Right lobe of liver (tissue), 4 donors: Measurements from ENCODE around the gene RCOR1.

ENCODE experiments used
- CTCF ChIP-seq, 4 donors: fragments of 200-600 bp in 3 of 4; fragments of 450-650 bp in 1 of 4; IDR thresholded peaks; one replicate each; pipeline versions ENCODE4 v1.5.1 to v1.8.0; 2016 to 2022; ENCODE audit warnings: antibody characterized with exemption in 4 of 4, mild to moderate bottlenecking in 2 of 4
- POLR2A ChIP-seq: fragments of 450-650 bp; IDR thresholded peaks from one replicate; pipeline ENCODE4 v1.6.1; 2017; ENCODE audit warnings: antibody characterized with exemption, mild to moderate bottlenecking
- donor health status: DM: no; HTN: no; CAD: no.
- donor health status: DM: no; HTN: no; CAD: no.
- donor health status: DM: no; HTN: yes; CAD: no.

DNA sequence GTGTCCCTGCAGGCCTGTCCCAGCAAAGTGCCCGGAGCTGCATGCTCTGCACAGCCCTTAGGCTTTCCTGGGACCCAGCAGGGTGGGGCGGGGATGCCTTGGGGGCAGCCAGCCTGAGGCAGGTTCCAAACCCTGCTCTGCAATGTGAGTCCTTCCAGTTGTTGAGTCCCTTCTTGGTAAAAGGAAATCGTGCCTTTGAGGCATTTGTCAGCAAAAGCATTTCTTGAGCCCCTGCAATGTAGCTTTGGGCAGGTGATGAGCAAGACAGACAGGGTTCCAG lies 146.7 kb downstream of the RCOR1 start:
- TF ChIP-seq CTCF (IDR thresholded peaks at IDR 0.05) (no peak), POLR2A (no peak)
